H9 (cell line): ENCODE data around the gene FAM32A. TPM values are rescaled to one million over a fixed set of nuclear protein-coding genes. Genes with fewer than 3 reads are reported as not detected.

Experiments
- DNase-seq: peaks from one replicate; pipeline ENCODE4 v3.0.0-alpha.2; 2017
- H2AFZ ChIP-seq: one replicate; pipeline ENCODE4 v1.6.1; 2013; ENCODE audit warnings: mild to moderate bottlenecking, low read length, control low read depth, moderate library complexity
- H2AK5ac ChIP-seq: 2 replicates; pipeline ENCODE4 v1.6.1; 2013; ENCODE audit warnings: low read length, control low read depth, mixed read lengths; ENCODE audit not compliant: insufficient read length
- H2BK120ac ChIP-seq: one replicate; pipeline ENCODE4 v1.6.1; 2013; ENCODE audit warnings: low read depth, mild to moderate bottlenecking, low read length, control low read depth, inconsistent platforms; ENCODE audit not compliant: poor library complexity, severe bottlenecking
- H2BK12ac ChIP-seq: 2 replicates; pipeline ENCODE4 v1.6.1; 2013; ENCODE audit warnings: low read length, control low read depth, mixed read lengths, low read depth; ENCODE audit not compliant: insufficient read length
- H2BK15ac ChIP-seq: 2 replicates; pipeline ENCODE4 v1.6.1; 2013; ENCODE audit warnings: low read depth, low read length, control low read depth
- H2BK20ac ChIP-seq: one replicate; pipeline ENCODE4 v1.6.1; 2013; ENCODE audit warnings: low read depth, mild to moderate bottlenecking, low read length, control low read depth, inconsistent platforms; ENCODE audit not compliant: poor library complexity, severe bottlenecking
- H2BK5ac ChIP-seq: 2 replicates; pipeline ENCODE4 v1.6.1; 2013; ENCODE audit warnings: low read length, control low read depth, mixed read lengths; ENCODE audit not compliant: insufficient read length
- H3K14ac ChIP-seq: 2 replicates; pipeline ENCODE4 v1.6.1; 2013; ENCODE audit warnings: low read length, control low read depth; ENCODE audit not compliant: insufficient read depth
- H3K18ac ChIP-seq: 2 replicates; pipeline ENCODE4 v1.6.1; 2013; ENCODE audit warnings: low read depth, mild to moderate bottlenecking, mixed read lengths, low read length, control low read depth; ENCODE audit not compliant: insufficient read length
- H3K23ac ChIP-seq: 2 replicates; pipeline ENCODE4 v1.6.1; 2013; ENCODE audit warnings: low read length, control low read depth, mixed read lengths, low read depth; ENCODE audit not compliant: insufficient read length
- H3K23me2 ChIP-seq: 2 replicates; pipeline ENCODE4 v1.6.1; 2013; ENCODE audit warnings: low read depth, mild to moderate bottlenecking, mixed read lengths, low read length, control low read depth; ENCODE audit not compliant: insufficient read length, poor library complexity, severe bottlenecking
- H3K27ac ChIP-seq: 2 replicates; pipeline ENCODE4 v1.5.1; 2013; ENCODE audit warnings: low read length, control low read depth, mixed read lengths, low read depth; ENCODE audit not compliant: insufficient read length
- H3K27me3 ChIP-seq: 2 replicates; pipeline ENCODE4 v1.6.1; 2013; ENCODE audit warnings: low read length, control low read depth, inconsistent platforms; ENCODE audit not compliant: insufficient read depth
- H3K4ac ChIP-seq: 2 replicates; pipeline ENCODE4 v1.6.1; 2013; ENCODE audit warnings: low read depth, mild to moderate bottlenecking, control low read depth, inconsistent platforms, low read length, moderate library complexity
- H3K4me1 ChIP-seq: 2 replicates; pipeline ENCODE4 v1.6.1; 2013; ENCODE audit warnings: low read length, control low read depth, inconsistent platforms; ENCODE audit not compliant: insufficient read depth
- H3K4me2 ChIP-seq: 2 replicates; pipeline ENCODE4 v1.6.1; 2013; ENCODE audit warnings: low read length, control low read depth, mixed read lengths; ENCODE audit not compliant: insufficient read length, insufficient read depth
- H3K56ac ChIP-seq: 2 replicates; pipeline ENCODE4 v1.6.1; 2013; ENCODE audit warnings: low read depth, mild to moderate bottlenecking, mixed read lengths, low read length, control low read depth; ENCODE audit not compliant: insufficient read length
- H3K79me1 ChIP-seq: 2 replicates; pipeline ENCODE4 v1.6.1; 2013; ENCODE audit warnings: low read depth, mild to moderate bottlenecking, moderate library complexity, low read length, control low read depth, inconsistent platforms; ENCODE audit not compliant: insufficient read depth, poor library complexity, severe bottlenecking
- H3K79me2 ChIP-seq: 2 replicates; pipeline ENCODE4 v1.6.1; 2013; ENCODE audit warnings: low read length, control low read depth, inconsistent platforms; ENCODE audit not compliant: insufficient read depth
- H3K9ac ChIP-seq: 2 replicates; pipeline ENCODE4 v1.6.1; 2013; ENCODE audit warnings: low read length, control low read depth, mixed read lengths; ENCODE audit not compliant: insufficient read length; ENCODE audit errors: extremely low read depth
- H3K9me3 ChIP-seq: one replicate; pipeline ENCODE4 v1.6.1; 2013; ENCODE audit warnings: low read depth, low read length, inconsistent platforms; ENCODE audit not compliant: control insufficient read depth
- H3T11ph ChIP-seq: one replicate; pipeline ENCODE4 v1.6.1; 2013; ENCODE audit warnings: mild to moderate bottlenecking, low read length, control low read depth, inconsistent platforms
- H4K20me1 ChIP-seq: one replicate; pipeline ENCODE4 v1.6.1; 2013; ENCODE audit not compliant: control insufficient read depth, insufficient read length, insufficient read depth
- H4K5ac ChIP-seq: 2 replicates; pipeline ENCODE4 v1.6.1; 2013; ENCODE audit warnings: low read depth, mild to moderate bottlenecking, mixed read lengths, low read length, control low read depth; ENCODE audit not compliant: insufficient read length
- H4K8ac ChIP-seq: replicated peaks from 2 replicates; pipeline ENCODE4 v1.6.1; 2013; ENCODE audit warnings: low read length, control low read depth, mixed read lengths, low read depth; ENCODE audit not compliant: insufficient read length
- H4K91ac ChIP-seq: 2 replicates; pipeline ENCODE4 v1.6.1; 2013; ENCODE audit warnings: low read depth, mild to moderate bottlenecking, moderate library complexity, mixed read lengths, low read length, control low read depth; ENCODE audit not compliant: insufficient read length
- H3K27ac Mint-ChIP-seq, 3 experiments: 2 replicates in 2 of 3; 3 replicates in 1 of 3; pipeline ENCODE4 v1.8.0; 2020 to 2021; ENCODE audit warnings: mixed read lengths in 3 of 3, mild to moderate bottlenecking in 1 of 3, moderate library complexity in 1 of 3
- H3K27me3 Mint-ChIP-seq: 2 replicates; pipeline ENCODE4 v1.8.0; 2021; ENCODE audit warnings: low read depth, mild to moderate bottlenecking, moderate library complexity, mixed read lengths
- H3K36me3 Mint-ChIP-seq, 3 experiments: 2 replicates in 2 of 3; 3 replicates in 1 of 3; pipeline ENCODE4 v1.8.0; 2020 to 2021; ENCODE audit warnings: low read depth in 3 of 3, mixed read lengths in 3 of 3; ENCODE audit not compliant: insufficient read depth in 1 of 3
- H3K4me1 Mint-ChIP-seq, 2 experiments: 2 replicates each; pipeline ENCODE4 v1.8.0; 2020; ENCODE audit warnings: mixed read lengths in 2 of 2
- H3K4me3 Mint-ChIP-seq, 2 experiments: 2 replicates in 1 of 2; 3 replicates in 1 of 2; pipeline ENCODE4 v1.8.0; 2020 to 2021; ENCODE audit warnings: mild to moderate bottlenecking in 2 of 2, mixed read lengths in 2 of 2, moderate library complexity in 1 of 2
- H3K9me3 Mint-ChIP-seq, 2 experiments: 2 replicates in 1 of 2; 3 replicates in 1 of 2; pipeline ENCODE4 v1.8.0; 2020; ENCODE audit warnings: mild to moderate bottlenecking in 2 of 2, mixed read lengths in 2 of 2, moderate library complexity in 1 of 2
- WGBS: extraction: QIAGEN DNeasy Blood & Tissue Kit; methylation state at CpG from one replicate; pipeline ENCODE4 v1.1.7; 2013; ENCODE audit warnings: missing lambda C conversion rate, low lambda C conversion rate, mixed read lengths; ENCODE audit not compliant: insufficient read length; ENCODE audit errors: extremely low coverage; 5-methylcytosine and 5-hydroxymethylcytosine counted together
- total RNA-seq: library from RNA; stranded (reverse); gene quantifications from 2 replicates; pipeline ENCODE4 v1.2.1, GENCODE V29; 2021
- TF ChIP-seq, protein P1 (sequence below): fragments of 200-600 bp; sonication (generic); conservative IDR thresholded peaks from 3 replicates; pipeline ENCODE4 v1.8.0; 2021; ENCODE audit warnings: antibody characterized with exemption, mild to moderate bottlenecking

The FAM32A gene
- total RNA-seq, 1 experiment from 2014 or later = 91.9 TPM

DNA sequence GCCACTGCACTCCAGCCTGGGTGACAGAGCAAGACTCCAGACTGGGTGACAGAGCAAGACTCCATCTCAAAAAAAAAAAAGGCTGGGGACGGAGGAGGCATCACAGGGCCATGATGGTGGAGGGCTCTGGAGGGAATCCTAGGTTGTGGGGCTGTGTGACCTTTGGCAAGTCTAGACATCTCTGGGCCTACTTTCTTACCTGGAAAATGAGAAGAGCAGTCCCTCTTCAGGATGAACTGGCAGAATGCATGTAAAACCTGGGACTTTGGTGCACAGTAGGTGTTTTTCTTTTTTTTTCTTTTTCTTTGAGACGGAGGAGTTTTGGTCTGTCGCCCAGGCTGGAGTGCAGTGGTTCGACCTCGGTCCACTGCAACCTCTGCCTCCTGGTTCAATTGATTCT lies 25.6 kb upstream of the FAM32A start:
- Histone ChIP-seq H2BK5ac (no peak overlapping the region), H4K5ac (no peak overlapping the region), H2BK12ac (no peak overlapping the region), H2AFZ (no peak overlapping the region), H3K56ac (no peak overlapping the region), H4K20me1 (no peaks in the 10 kb centered on the region), H2BK20ac (no peak overlapping the region), H3K27me3 (no peaks in the 10 kb centered on the region), H3K4me2 (no peak overlapping the region), H3K27ac (no peak overlapping the region), H3T11ph (no peak overlapping the region), H2BK120ac (no peak overlapping the region), H4K91ac (no peak overlapping the region), H3K9ac (no peak overlapping the region), H3K4me1 (no peaks in the 10 kb centered on the region), H4K8ac (no peak overlapping the region), H3K79me2 (no peaks in the 10 kb centered on the region), H3K4ac (no peak overlapping the region), H2BK15ac (no peak overlapping the region), H3K14ac (no peak overlapping the region), H3K9me3 (no peaks in the 10 kb centered on the region), H3K23ac (no peak overlapping the region), H3K79me1 (no peaks in the 10 kb centered on the region), H3K23me2 (no peaks in the 10 kb centered on the region), H2AK5ac (no peak overlapping the region), H3K18ac (no peak overlapping the region)
- Mint-ChIP-seq H3K4me3 (no peak overlapping the region), H3K4me1 (no peaks in the 10 kb centered on the region), H3K9me3 (no peaks in the 10 kb centered on the region; a peak in 1 of 5 replicates), H3K27ac (no peak overlapping the region), H3K27me3 (peaks cover 1% of the 10 kb centered on the region; the same call in 1 of the 2 replicates), H3K36me3 (no peaks in the 10 kb centered on the region)
- TF ChIP-seq, protein P1, sequence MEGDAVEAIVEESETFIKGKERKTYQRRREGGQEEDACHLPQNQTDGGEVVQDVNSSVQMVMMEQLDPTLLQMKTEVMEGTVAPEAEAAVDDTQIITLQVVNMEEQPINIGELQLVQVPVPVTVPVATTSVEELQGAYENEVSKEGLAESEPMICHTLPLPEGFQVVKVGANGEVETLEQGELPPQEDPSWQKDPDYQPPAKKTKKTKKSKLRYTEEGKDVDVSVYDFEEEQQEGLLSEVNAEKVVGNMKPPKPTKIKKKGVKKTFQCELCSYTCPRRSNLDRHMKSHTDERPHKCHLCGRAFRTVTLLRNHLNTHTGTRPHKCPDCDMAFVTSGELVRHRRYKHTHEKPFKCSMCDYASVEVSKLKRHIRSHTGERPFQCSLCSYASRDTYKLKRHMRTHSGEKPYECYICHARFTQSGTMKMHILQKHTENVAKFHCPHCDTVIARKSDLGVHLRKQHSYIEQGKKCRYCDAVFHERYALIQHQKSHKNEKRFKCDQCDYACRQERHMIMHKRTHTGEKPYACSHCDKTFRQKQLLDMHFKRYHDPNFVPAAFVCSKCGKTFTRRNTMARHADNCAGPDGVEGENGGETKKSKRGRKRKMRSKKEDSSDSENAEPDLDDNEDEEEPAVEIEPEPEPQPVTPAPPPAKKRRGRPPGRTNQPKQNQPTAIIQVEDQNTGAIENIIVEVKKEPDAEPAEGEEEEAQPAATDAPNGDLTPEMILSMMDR = no peak
- no peak for DNase-seq
- no CpG with 5 or more reads among the region's 5 CpGs for WGBS
